Breast epithelium (tissue), 3 donors: ENCODE measurements around the gene KCNA2.

Source experiments
- CTCF ChIP-seq, 3 donors: fragments of 450-650 bp; IDR thresholded peaks; one replicate each; pipeline ENCODE4 v1.5.1; 2016 to 2017; ENCODE audit warnings: antibody characterized with exemption in 3 of 3, mild to moderate bottlenecking in 3 of 3, moderate library complexity in 3 of 3
- POLR2A ChIP-seq: fragments of 450-650 bp; IDR thresholded peaks from one replicate; pipeline ENCODE4 v1.6.1; 2016; ENCODE audit warnings: antibody characterized with exemption, mild to moderate bottlenecking, moderate library complexity

- no peak for TF ChIP-seq CTCF (IDR thresholded peaks at IDR 0.05)
- no peak for TF ChIP-seq POLR2A
Observed at GRCh38 chr1:110636149-110636935, 30.2 kb upstream of the KCNA2 start.
